MM.1S (cell line): ENCODE results near the gene PPP4R3B.
"Not testable (repeated sequence)": the region's sequence is repeated elsewhere in the genome, so short reads cannot be mapped to it uniquely, and the experiment has no call there.

ENCODE experiments used
- DNase-seq: peaks from one replicate; pipeline ENCODE4 v3.0.0-alpha.2; 2015
- H2AFZ ChIP-seq: fragments of 300-600 bp; sonication (generic); 2 replicates; pipeline ENCODE4 v1.6.0; 2016; ENCODE audit warnings: antibody characterized with exemption, low read length
- H3F3A ChIP-seq: fragments of 300-600 bp; sonication (generic); 2 replicates; pipeline ENCODE4 v1.6.1; 2016; ENCODE audit warnings: mild to moderate bottlenecking, antibody characterized with exemption, low read length, moderate library complexity, mixed read lengths; ENCODE audit not compliant: insufficient read depth
- H3K27ac ChIP-seq: fragments of 300-600 bp; sonication (generic); 2 replicates; pipeline ENCODE4 v1.5.1; 2016; ENCODE audit warnings: mild to moderate bottlenecking, low read length
- H3K27me3 ChIP-seq: fragments of 300-600 bp; sonication (generic); replicated peaks from 2 replicates; pipeline ENCODE4 v1.6.0; 2016; ENCODE audit warnings: low read length; ENCODE audit not compliant: insufficient read depth
- H3K36me3 ChIP-seq: fragments of 300-600 bp; sonication (generic); replicated peaks from 2 replicates; pipeline ENCODE4 v1.6.1; 2016; ENCODE audit warnings: mild to moderate bottlenecking, low read length, mixed read lengths; ENCODE audit not compliant: insufficient read depth
- H3K4me1 ChIP-seq: fragments of 300-600 bp; sonication (generic); 2 replicates; pipeline ENCODE4 v1.6.1; 2016; ENCODE audit warnings: low read length, mixed read lengths
- H3K4me2 ChIP-seq: fragments of 300-600 bp; sonication (generic); 2 replicates; pipeline ENCODE4 v1.6.0; 2016; ENCODE audit warnings: low read depth, low read length
- H3K4me3 ChIP-seq: fragments of 300-600 bp; sonication (generic); 2 replicates; pipeline ENCODE4 v1.5.1; 2016; ENCODE audit warnings: low read length, mixed read lengths
- H3K79me2 ChIP-seq: fragments of 300-600 bp; sonication (generic); 2 replicates; pipeline ENCODE4 v1.6.1; 2016; ENCODE audit warnings: mixed run types, low read length, mixed read lengths
- H3K9ac ChIP-seq: fragments of 300-600 bp; sonication (generic); 2 replicates; pipeline ENCODE4 v1.6.1; 2016; ENCODE audit warnings: low read length, mixed read lengths
- H3K9me2 ChIP-seq: fragments of 300-600 bp; sonication (generic); replicated peaks from 2 replicates; pipeline ENCODE4 v1.6.1; 2016; ENCODE audit warnings: mild to moderate bottlenecking, low read length, mixed read lengths; ENCODE audit not compliant: insufficient read depth
- H3K9me3 ChIP-seq: fragments of 300-600 bp; sonication (generic); replicated peaks from 2 replicates; pipeline ENCODE4 v1.6.1; 2016; ENCODE audit warnings: mild to moderate bottlenecking, low read length, mixed read lengths; ENCODE audit not compliant: insufficient read depth
- H4K20me1 ChIP-seq: fragments of 300-600 bp; sonication (generic); 2 replicates; pipeline ENCODE4 v1.6.1; 2016; ENCODE audit warnings: mild to moderate bottlenecking, low read length, moderate library complexity, mixed read lengths; ENCODE audit not compliant: insufficient read depth
- CTCF ChIP-seq: fragments of 300-600 bp; sonication (generic); IDR thresholded peaks from 2 replicates; pipeline ENCODE4 v1.5.1; 2016; ENCODE audit warnings: antibody characterized with exemption, low read length, mixed read lengths
- EZH2 ChIP-seq: fragments of 300-600 bp; sonication (generic); optimal IDR thresholded peaks from 2 replicates; pipeline ENCODE3; 2017; ENCODE audit warnings: low read depth, mild to moderate bottlenecking, antibody characterized with exemption, low read length, mixed read lengths
- EZH2phosphoT487 ChIP-seq: fragments of 300-600 bp; sonication (generic); IDR thresholded peaks from 2 replicates; pipeline ENCODE4 v1.6.1; 2018; ENCODE audit warnings: antibody characterized with exemption, low read length

The PPP4R3B gene

GRCh38 chr2:55581435-55581834 lies 36.0 kb downstream of the PPP4R3B start:
- H3K27me3 ChIP-seq: no peaks in the 10 kb centered on the region
- no peak overlapping the region for H3K4me3 ChIP-seq
- peaks cover 57% of the 10 kb centered on the region for H3K79me2 ChIP-seq
- H3K9ac ChIP-seq: no peak overlapping the region
- H3K4me2 ChIP-seq: no peak overlapping the region
- no peaks in the 10 kb centered on the region for H3K9me2 ChIP-seq
- no peak overlapping the region for H2AFZ ChIP-seq
- peaks cover 4% of the 10 kb centered on the region; the same call in 1 of the 2 replicates for H3K4me1 ChIP-seq
- TF ChIP-seq EZH2phosphoT487: no peak
- peak; percentile 30 for TF ChIP-seq CTCF
- H4K20me1 ChIP-seq: no peaks in the 10 kb centered on the region
- H3F3A ChIP-seq: no peaks in the 10 kb centered on the region
- peaks cover 13% of the 10 kb centered on the region; the same call in 1 of the 2 replicates for H3K36me3 ChIP-seq
- no peak for DNase-seq
- no peaks in the 10 kb centered on the region for H3K9me3 ChIP-seq
- no peak overlapping the region for H3K27ac ChIP-seq

- not testable (repeated sequence) for H3K9ac ChIP-seq, H3F3A ChIP-seq, H3K79me2 ChIP-seq, H3K27ac ChIP-seq, H3K9me2 ChIP-seq, H3K4me2 ChIP-seq, H3K9me3 ChIP-seq, H2AFZ ChIP-seq, H3K27me3 ChIP-seq, H4K20me1 ChIP-seq, H3K4me3 ChIP-seq, DNase-seq, H3K4me1 ChIP-seq
- peaks cover 10% of the 10 kb centered on the region; the same call in 1 of the 2 replicates for H3K36me3 ChIP-seq
These were observed 48.4 kb downstream of the PPP4R3B start for GRCh38 chr2:55569002-55569401.

GRCh38 chr2:55567298-55567697 lies 50.1 kb downstream of the PPP4R3B start:
- no peak for TF ChIP-seq EZH2phosphoT487
- TF ChIP-seq EZH2: no peak
- TF ChIP-seq CTCF: no peak
- Histone ChIP-seq H3K27me3 (no peaks in the 10 kb centered on the region), H3K9me2 (no peaks in the 10 kb centered on the region), H2AFZ (no peak overlapping the region), H3K27ac (no peak overlapping the region), H3K4me3 (no peak overlapping the region), H3K9me3 (no peaks in the 10 kb centered on the region), H4K20me1 (no peaks in the 10 kb centered on the region), H3K79me2 (no peaks in the 10 kb centered on the region), H3K4me2 (no peak overlapping the region), H3K36me3 (peaks cover 18% of the 10 kb centered on the region; the same call in 1 of the 2 replicates), H3K9ac (no peak overlapping the region), H3K4me1 (no peaks in the 10 kb centered on the region), H3F3A (no peaks in the 10 kb centered on the region; the same call in 1 of the 2 replicates)
- DNase-seq: no peak

- Histone ChIP-seq H3K27me3 (no peaks in the 10 kb centered on the region), H4K20me1 (no peaks in the 10 kb centered on the region), H3K4me2 (no peak overlapping the region), H3K36me3 (peaks cover 19% of the 10 kb centered on the region; the same call in 1 of the 2 replicates), H3K9me3 (no peaks in the 10 kb centered on the region), H3K4me3 (no peak overlapping the region), H3K27ac (no peak overlapping the region), H3K4me1 (no peaks in the 10 kb centered on the region), H3K79me2 (no peaks in the 10 kb centered on the region), H3F3A (no peaks in the 10 kb centered on the region), H3K9me2 (no peaks in the 10 kb centered on the region), H3K9ac (no peak overlapping the region), H2AFZ (no peak overlapping the region)
- no peak for DNase-seq
- TF ChIP-seq EZH2 (no peak), EZH2phosphoT487 (no peak), CTCF (no peak)
These were observed 51.8 kb downstream of the PPP4R3B start for GRCh38 chr2:55565613-55566012.
